Uterus (tissue), 2 donors: Measurements from ENCODE around the gene DACT3.

Experiments
- CTCF ChIP-seq, 4 experiments: fragments of 200-600 bp in 2 of 4; fragments of 450-650 bp in 2 of 4; sonication (generic) in 2 of 4; IDR thresholded peaks; one replicate each; pipeline ENCODE4 v1.5.1; 2016 to 2019; ENCODE audit warnings: antibody characterized with exemption in 4 of 4, mild to moderate bottlenecking in 2 of 4, moderate library complexity in 1 of 4
- POLR2A ChIP-seq, 2 donors: fragments of 450-650 bp; IDR thresholded peaks; one replicate each; pipeline ENCODE4 v1.6.1; 2016; ENCODE audit warnings: antibody characterized with exemption in 2 of 2, mild to moderate bottlenecking in 1 of 2, moderate library complexity in 1 of 2

GRCh38 chr19:46631481-46631880, 29.5 kb downstream of the DACT3 start:
- TF ChIP-seq CTCF (IDR thresholded peaks at IDR 0.05) (no peak), POLR2A (IDR thresholded peaks at IDR 0.05) (no peak)
